ENCODE measurements around the gene SLC49A3.

SLC49A3 gene

DNA sequence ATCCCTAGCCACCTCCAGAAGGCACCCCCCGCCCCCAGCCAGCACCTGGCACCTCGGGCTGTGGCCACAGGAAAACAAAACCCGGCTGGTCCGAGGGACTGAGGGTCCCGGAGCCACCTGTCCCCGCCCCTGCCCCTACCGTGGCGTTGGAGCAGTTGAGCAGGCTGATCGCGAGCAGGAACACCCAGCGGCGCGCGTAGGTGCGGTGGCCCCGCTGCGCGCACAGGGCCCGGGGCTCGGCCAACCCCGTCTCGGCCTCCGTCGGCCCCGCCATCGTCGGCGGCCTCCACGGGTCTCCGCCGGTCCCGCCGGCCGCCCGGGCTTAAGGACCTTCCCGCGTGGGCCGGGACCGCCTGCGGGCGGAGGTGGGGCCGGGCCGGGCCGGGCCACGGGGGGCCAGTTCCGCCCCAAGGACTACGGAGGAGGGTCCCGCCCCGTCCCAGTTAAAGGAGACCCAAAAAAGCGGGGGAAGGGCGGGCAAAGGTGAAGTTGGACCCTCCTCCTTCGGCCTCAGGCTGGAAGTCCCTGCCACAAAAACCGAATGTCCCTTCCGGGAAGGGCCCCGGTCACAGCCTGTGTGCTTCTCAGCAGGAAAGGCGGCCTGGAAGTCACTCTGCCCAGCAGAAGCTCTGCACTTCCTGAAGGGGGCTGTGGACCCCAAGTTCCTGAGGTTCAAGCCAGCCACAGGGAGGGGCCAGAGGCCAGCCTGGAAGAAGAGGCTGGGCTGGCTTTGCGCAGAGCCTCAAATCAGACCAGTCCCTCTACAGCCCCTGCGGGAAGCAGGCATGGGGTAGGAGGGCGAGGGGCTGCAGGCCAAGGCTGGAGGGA lies at the start of gene SLC49A3:
SLC49A3 (minus strand) TSS at position 298 of the 828 bp plus-strand sequence; CDS start at position 274, 24 bp downstream.
- TF ChIP-seq, protein P1, sequence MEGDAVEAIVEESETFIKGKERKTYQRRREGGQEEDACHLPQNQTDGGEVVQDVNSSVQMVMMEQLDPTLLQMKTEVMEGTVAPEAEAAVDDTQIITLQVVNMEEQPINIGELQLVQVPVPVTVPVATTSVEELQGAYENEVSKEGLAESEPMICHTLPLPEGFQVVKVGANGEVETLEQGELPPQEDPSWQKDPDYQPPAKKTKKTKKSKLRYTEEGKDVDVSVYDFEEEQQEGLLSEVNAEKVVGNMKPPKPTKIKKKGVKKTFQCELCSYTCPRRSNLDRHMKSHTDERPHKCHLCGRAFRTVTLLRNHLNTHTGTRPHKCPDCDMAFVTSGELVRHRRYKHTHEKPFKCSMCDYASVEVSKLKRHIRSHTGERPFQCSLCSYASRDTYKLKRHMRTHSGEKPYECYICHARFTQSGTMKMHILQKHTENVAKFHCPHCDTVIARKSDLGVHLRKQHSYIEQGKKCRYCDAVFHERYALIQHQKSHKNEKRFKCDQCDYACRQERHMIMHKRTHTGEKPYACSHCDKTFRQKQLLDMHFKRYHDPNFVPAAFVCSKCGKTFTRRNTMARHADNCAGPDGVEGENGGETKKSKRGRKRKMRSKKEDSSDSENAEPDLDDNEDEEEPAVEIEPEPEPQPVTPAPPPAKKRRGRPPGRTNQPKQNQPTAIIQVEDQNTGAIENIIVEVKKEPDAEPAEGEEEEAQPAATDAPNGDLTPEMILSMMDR (IDR thresholded peaks at IDR 0.05) = no peak

DNA sequence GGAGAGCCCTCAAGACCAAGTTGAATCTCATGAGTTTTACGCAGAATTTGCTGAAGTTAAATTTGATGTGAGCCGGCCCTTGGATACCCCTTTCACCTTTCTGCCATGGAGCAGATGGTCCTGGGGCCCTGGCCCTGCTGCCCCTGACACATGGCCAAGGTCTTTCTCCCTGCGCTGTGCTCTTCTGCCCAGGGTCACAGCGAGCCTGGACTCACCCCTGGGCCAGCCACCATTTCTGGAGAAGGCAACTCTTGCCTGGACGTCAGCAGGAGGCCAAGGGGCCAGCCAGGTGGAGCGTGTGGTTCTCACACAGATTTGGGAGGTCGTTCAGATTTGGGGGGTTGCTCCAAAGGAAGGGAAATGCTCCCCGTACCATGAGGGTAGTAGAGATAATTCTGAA lies 46.6 kb upstream of the SLC49A3 start:
- TF ChIP-seq, protein P1 (IDR thresholded peaks at IDR 0.05) = no peak

DNA sequence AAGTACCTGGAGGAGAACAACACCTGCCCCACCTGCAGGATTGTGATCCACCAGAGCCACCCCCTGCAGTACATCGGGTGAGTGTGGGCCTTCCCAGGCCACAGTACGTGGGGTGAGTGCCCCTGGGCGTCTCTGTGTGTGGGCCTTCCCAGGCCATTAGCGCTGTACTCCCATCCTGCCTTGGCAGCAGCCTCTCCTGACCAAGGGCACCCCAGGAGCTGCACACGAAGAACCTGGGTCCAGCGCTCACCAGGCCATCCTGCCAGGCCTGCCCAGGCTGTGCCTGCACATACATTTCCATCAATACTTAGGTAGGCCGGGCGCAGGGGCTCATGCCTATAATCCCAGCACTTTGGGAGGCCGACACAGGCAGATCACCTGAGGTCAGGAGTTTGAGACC lies 46.0 kb upstream of the SLC49A3 start:
- TF ChIP-seq, protein P1 (IDR thresholded peaks at IDR 0.05) = no peak

DNA sequence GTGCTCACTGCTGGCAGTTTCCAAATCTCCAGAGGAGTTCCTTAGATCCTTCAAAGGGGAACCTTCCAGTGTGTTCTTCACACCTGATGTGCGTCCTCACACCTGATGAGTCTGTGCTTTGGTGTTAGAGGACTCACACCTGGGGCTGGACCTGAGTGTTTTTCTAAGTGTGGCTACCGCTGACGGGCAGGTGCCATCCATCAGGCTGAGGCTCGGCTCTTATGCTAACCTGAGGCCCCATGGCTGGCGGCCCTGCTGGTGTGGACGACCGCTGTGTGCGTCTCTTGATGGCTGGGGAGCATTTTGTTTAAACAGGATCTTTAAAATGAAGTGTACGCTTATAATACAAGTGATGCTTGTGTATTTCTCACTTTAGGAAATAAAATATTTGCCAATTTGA lies 45.1 kb upstream of the SLC49A3 start:
- TF ChIP-seq, protein P1 (IDR thresholded peaks at IDR 0.05) = no peak

DNA sequence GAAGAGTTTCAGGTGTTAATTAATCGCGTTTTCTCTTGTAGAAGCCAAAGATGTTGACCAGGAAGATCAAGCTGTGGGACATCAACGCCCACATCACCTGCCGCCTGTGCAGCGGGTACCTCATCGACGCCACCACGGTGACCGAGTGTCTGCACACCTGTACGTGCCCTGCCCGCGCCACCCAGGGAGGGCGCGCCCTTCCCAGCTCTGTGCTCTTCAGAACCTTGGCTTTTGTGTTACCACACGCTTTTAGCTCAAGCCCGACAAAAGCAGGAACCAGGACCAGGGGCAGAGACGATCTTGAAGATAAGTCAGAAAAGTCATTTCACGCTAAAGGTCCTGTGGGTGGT lies 44.7 kb upstream of the SLC49A3 start:
- TF ChIP-seq, protein P1 (IDR thresholded peaks at IDR 0.05) = no peak

DNA sequence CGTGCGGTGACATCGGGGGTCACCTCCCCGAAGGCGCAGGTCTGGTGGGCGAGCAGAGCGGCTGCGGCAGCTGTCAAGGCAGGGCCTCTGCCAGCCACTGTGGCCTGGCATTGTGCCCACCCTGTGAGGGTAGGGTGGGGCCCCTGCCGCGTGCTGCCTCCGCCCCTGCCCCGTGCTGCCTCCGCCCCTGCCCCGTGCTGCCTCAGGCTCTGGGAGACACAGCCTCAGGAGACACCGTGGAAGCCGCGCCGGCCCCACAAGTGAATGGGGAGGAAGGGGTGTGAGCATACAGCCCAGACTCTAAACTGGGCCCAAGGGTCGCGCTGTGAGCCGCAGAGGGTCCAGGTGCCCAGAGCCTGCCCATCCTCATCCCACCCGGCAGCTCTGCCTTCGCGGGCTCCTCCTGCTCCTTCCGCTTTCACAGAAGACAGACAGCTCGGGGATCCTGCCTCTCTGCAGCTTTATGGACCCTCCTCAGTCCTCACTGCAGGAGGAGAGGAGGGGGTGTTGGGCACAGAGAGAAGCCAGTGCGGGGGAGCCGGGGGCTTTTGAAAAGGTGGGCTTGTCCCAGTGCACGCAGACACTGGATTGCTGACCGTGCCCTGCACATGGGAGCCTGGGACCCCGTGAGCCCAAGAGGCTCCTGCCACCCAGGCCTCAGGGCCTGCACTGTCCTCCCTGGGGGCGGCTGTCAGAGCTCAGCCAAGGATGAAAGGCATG lies 44.1 kb upstream of the SLC49A3 start:
- TF ChIP-seq, protein P1 (IDR thresholded peaks at IDR 0.05) = no peak

DNA sequence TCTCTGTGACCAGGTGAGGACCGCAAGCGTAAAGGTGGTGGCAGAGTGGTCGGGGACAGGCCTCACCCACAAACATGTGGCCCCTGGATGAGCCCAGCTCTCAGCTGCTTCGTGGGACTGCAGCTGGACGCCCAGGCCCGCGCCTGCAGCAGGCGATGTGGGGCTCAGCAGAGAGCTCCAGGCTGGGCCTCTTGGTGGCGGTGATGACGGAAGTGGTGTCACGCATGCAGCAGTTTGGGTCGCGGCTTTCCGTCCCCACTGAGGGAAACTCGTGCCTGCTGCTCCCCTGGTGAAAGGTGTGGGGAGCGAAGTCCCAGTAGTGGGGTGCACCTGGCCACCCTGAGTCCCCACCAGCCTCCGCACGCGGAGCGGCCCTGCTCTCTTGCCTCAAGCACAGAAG lies 43.5 kb upstream of the SLC49A3 start:
- TF ChIP-seq, protein P1 (IDR thresholded peaks at IDR 0.05) = no peak

Measured in LNCAP (cell line).